OCI-LY1 (cell line): ENCODE data around the gene S100A16.

Experiments
- H2AFZ ChIP-seq: fragments of 200-600 bp; sonication (generic), shearing (Covaris generic); 2 replicates; pipeline ENCODE4 v1.6.0; 2014; ENCODE audit warnings: antibody characterized with exemption, mild to moderate bottlenecking, low read length
- H3F3A ChIP-seq: fragments of 200-600 bp; sonication (generic), shearing (Covaris generic); 2 replicates; pipeline ENCODE4 v1.6.0; 2014; ENCODE audit warnings: mild to moderate bottlenecking, antibody characterized with exemption, low read length, moderate library complexity; ENCODE audit not compliant: insufficient read depth
- H3K27ac ChIP-seq: fragments of 200-600 bp; sonication (generic); 2 replicates; pipeline ENCODE4 v1.5.1; 2014; ENCODE audit warnings: low read length, mixed run types, mild to moderate bottlenecking, low read depth; ENCODE audit not compliant: poor library complexity, severe bottlenecking
- H3K27me3 ChIP-seq: fragments of 200-600 bp; sonication (generic); 2 replicates; pipeline ENCODE4 v1.6.0; 2014; ENCODE audit warnings: antibody characterized with exemption, mild to moderate bottlenecking, low read length, moderate library complexity; ENCODE audit not compliant: insufficient read depth
- H3K36me3 ChIP-seq: fragments of 200-600 bp; sonication (generic); 2 replicates; pipeline ENCODE4 v1.6.1; 2014; ENCODE audit warnings: mild to moderate bottlenecking, antibody characterized with exemption, low read length, moderate library complexity, mixed read lengths; ENCODE audit not compliant: insufficient read depth
- H3K4me1 ChIP-seq: fragments of 200-600 bp; sonication (generic); 2 replicates; pipeline ENCODE4 v1.5.1; 2014; ENCODE audit warnings: mild to moderate bottlenecking, low read length, moderate library complexity; ENCODE audit not compliant: insufficient read depth, severe bottlenecking
- H3K4me2 ChIP-seq: fragments of 200-600 bp; sonication (generic), shearing (Covaris generic); 2 replicates; pipeline ENCODE4 v1.6.1; 2014; ENCODE audit warnings: low read length
- H3K4me3 ChIP-seq: fragments of 200-600 bp; sonication (generic); 2 replicates; pipeline ENCODE4 v1.5.1; 2014; ENCODE audit warnings: low read length, low read depth, mild to moderate bottlenecking, mixed read lengths; ENCODE audit not compliant: poor library complexity, severe bottlenecking
- H3K79me2 ChIP-seq: fragments of 200-600 bp; shearing (Covaris generic); 2 replicates; pipeline ENCODE4 v1.6.1; 2016; ENCODE audit warnings: mixed run types, low read length, mixed read lengths; ENCODE audit not compliant: insufficient read depth
- H3K9ac ChIP-seq: fragments of 200-600 bp; sonication (generic), shearing (Covaris generic); 2 replicates; pipeline ENCODE4 v1.6.1; 2014; ENCODE audit warnings: mild to moderate bottlenecking, low read length, mixed read lengths
- H3K9me2 ChIP-seq: fragments of 200-600 bp; sonication (generic), shearing (Covaris generic); 2 replicates; pipeline ENCODE4 v1.6.1; 2014; ENCODE audit warnings: low read depth, mild to moderate bottlenecking, low read length, mixed read lengths
- H3K9me3 ChIP-seq: fragments of 200-600 bp; shearing (Covaris generic); 2 replicates; pipeline ENCODE4 v1.6.1; 2014; ENCODE audit warnings: low read length, mixed read lengths
- H4K20me1 ChIP-seq: fragments of 200-600 bp; sonication (generic), shearing (Covaris generic); 2 replicates; pipeline ENCODE4 v1.6.0; 2016; ENCODE audit warnings: mild to moderate bottlenecking, low read length; ENCODE audit not compliant: insufficient read depth
- EZH2 ChIP-seq: fragments of 200-600 bp; sonication (generic), shearing (Covaris generic); IDR thresholded peaks from 2 replicates; pipeline ENCODE4 v1.8.0; 2017; ENCODE audit warnings: borderline replicate concordance, mixed run types, mild to moderate bottlenecking, antibody characterized with exemption, low read length, moderate library complexity, mixed read lengths
- TF ChIP-seq, protein P1 (sequence below): fragments of 200-600 bp; sonication (generic), shearing (Covaris generic); IDR thresholded peaks from 2 replicates; pipeline ENCODE4 v1.5.1; 2017; ENCODE audit warnings: mild to moderate bottlenecking, antibody characterized with exemption, low read length, moderate library complexity, mixed read lengths

Gene S100A16

DNA sequence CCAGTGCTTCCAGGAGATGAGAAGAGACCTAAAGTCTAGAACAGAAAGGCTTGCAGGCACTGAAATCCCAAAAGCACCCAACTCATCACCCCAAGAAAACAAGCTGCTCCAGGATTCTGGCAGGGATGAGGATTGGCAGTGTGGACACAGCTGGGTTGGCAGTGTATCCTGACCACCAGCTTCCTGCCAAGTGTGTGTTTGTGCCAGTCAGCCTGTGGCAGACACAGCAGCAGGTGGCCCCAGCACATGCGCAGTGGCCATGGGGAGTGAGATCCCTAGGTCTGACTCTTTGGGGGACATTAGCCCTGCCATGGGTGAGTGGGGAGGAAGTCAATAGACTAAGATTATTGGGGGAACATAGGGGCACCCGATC, 36.9 kb upstream of the S100A16 start:
- H3K36me3 ChIP-seq: peaks cover 25% of the 10 kb centered on the region
- TF ChIP-seq, protein P1, sequence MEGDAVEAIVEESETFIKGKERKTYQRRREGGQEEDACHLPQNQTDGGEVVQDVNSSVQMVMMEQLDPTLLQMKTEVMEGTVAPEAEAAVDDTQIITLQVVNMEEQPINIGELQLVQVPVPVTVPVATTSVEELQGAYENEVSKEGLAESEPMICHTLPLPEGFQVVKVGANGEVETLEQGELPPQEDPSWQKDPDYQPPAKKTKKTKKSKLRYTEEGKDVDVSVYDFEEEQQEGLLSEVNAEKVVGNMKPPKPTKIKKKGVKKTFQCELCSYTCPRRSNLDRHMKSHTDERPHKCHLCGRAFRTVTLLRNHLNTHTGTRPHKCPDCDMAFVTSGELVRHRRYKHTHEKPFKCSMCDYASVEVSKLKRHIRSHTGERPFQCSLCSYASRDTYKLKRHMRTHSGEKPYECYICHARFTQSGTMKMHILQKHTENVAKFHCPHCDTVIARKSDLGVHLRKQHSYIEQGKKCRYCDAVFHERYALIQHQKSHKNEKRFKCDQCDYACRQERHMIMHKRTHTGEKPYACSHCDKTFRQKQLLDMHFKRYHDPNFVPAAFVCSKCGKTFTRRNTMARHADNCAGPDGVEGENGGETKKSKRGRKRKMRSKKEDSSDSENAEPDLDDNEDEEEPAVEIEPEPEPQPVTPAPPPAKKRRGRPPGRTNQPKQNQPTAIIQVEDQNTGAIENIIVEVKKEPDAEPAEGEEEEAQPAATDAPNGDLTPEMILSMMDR: no peak
- no peak for TF ChIP-seq EZH2
- no peak overlapping the region for H3K4me2 ChIP-seq
- H3F3A ChIP-seq: peaks cover 6% of the 10 kb centered on the region; the same call in 1 of the 2 replicates
- H3K9me3 ChIP-seq: no peaks in the 10 kb centered on the region
- H3K9ac ChIP-seq: no peak overlapping the region
- no peak overlapping the region for H2AFZ ChIP-seq
- H3K79me2 ChIP-seq: no peaks in the 10 kb centered on the region
- H3K4me1 ChIP-seq: peaks cover 6% of the 10 kb centered on the region
- no peaks in the 10 kb centered on the region for H3K9me2 ChIP-seq
- no peaks in the 10 kb centered on the region for H4K20me1 ChIP-seq
- no peak overlapping the region for H3K27ac ChIP-seq
- no peaks in the 10 kb centered on the region for H3K27me3 ChIP-seq
- H3K4me3 ChIP-seq: no peak overlapping the region

DNA sequence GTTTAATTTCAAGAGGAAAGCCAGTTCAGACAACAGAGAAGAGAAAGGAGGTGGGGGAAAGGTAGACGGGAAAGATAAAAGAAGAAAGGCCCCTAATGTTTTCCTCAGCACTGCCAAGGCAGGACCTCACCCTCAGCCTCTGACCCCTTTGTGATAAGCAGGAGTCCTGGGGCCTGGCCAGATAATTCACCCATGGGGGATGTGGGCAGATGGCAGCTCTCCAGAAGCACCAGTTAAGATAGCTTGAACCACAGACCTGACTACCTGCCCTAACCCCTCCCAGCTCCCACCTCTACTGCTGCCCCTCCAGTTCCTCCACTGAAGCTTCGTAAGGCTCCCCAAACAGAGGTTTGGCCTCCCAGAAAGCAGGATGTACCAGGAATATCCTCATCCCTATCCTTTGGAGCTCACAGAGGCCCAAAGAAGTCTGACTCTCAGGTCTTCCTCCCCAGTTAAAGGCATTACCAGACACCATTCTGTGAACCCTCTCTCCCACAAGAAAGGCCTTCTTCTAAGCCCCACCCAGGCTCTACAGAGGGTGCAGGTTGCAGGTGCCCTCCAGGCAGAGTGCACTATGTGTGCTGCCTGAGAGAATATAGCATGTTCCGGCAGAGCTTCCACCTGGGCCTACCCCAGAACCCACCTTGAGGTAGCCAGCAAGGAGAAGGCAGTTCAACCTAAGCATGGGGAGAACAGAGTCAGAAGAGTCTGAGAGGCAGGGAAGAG, 36.4 kb upstream of the S100A16 start:
- Histone ChIP-seq H4K20me1 (no peaks in the 10 kb centered on the region), H3F3A (peaks cover 5% of the 10 kb centered on the region; the same call in 1 of the 2 replicates), H2AFZ (no peak overlapping the region), H3K36me3 (peaks cover 31% of the 10 kb centered on the region), H3K79me2 (no peaks in the 10 kb centered on the region), H3K4me2 (no peak overlapping the region), H3K9ac (no peak overlapping the region), H3K9me2 (no peaks in the 10 kb centered on the region), H3K4me3 (no peak overlapping the region), H3K27ac (no peak overlapping the region), H3K4me1 (peaks cover 6% of the 10 kb centered on the region), H3K9me3 (no peaks in the 10 kb centered on the region), H3K27me3 (no peaks in the 10 kb centered on the region)
- no peak for TF ChIP-seq EZH2
- TF ChIP-seq, protein P1: no peak

DNA sequence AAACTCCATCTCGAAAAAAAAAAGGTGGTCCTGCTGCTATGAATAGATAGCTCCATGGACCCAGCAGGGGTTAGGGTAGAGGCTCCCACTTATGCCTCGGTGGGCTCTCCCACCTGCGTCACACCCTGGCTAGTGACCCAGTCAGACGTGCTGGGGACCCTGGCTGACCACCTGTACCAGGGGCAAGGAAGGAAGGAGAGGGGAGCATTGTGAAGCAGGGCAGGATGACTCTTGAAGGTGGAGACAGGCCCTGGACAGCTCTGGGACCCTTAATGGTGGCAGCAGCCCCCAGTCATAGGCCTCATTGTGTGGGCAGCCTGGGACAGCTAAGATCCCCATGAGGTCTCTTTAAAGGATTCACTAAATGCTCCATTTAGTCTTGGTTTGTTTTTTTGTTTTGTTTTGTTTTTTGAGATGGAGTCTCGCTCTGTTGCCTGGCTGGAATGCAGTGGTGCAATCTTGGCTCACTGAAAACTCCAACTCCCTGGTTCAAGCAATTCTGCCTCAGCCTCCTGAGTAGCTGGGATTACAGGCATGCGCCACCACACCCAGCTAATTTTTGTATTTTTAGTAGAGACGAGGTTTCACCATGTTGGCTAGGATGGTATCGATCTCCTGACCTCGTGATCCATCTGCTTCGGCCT, 35.2 kb upstream of the S100A16 start:
- H3K4me3 ChIP-seq: no peak overlapping the region
- H3K27ac ChIP-seq: no peak overlapping the region

More for the DNA sequence above, 35.2 kb upstream of the S100A16 start:
- Histone ChIP-seq H3K27me3 (no peaks in the 10 kb centered on the region), H3K4me1 (peaks cover 6% of the 10 kb centered on the region), H2AFZ (no peak overlapping the region), H4K20me1 (no peaks in the 10 kb centered on the region), H3K4me2 (no peak overlapping the region), H3K9me3 (no peaks in the 10 kb centered on the region), H3F3A (no peaks in the 10 kb centered on the region), H3K79me2 (no peaks in the 10 kb centered on the region), H3K9ac (no peak overlapping the region), H3K9me2 (no peaks in the 10 kb centered on the region), H3K36me3 (peaks cover 43% of the 10 kb centered on the region)
- TF ChIP-seq, protein P1: no peak
- TF ChIP-seq EZH2: no peak
